Hematopoietic multipotent progenitor cell (in vitro differentiated cells): ENCODE measurements around the gene TIPRL. TPM values are rescaled to one million over a fixed set of nuclear protein-coding genes. Genes with fewer than 3 reads are reported as not detected.
A peak's percentile ranks its signal among the peaks of the same experiment; 100 is the strongest.
"Not testable (repeated sequence)": the region's sequence is repeated elsewhere in the genome, so short reads cannot be mapped to it uniquely, and the experiment has no call there.

ENCODE experiments used
- DNase-seq, 3 donors: peaks; one replicate each; pipeline ENCODE4 v3.0.0-alpha.2; 2011 to 2015; ENCODE audit warnings: low read depth in 2 of 3, low spot score in 2 of 3
- total RNA-seq: library from RNA; depleted of rRNA; stranded (reverse); fragments of >200 nt; gene quantifications from one replicate; pipeline ENCODE4 v1.2.3, GENCODE V29; 2012

TIPRL gene
- total RNA-seq, 1 donor, result 10.5 TPM

DNA sequence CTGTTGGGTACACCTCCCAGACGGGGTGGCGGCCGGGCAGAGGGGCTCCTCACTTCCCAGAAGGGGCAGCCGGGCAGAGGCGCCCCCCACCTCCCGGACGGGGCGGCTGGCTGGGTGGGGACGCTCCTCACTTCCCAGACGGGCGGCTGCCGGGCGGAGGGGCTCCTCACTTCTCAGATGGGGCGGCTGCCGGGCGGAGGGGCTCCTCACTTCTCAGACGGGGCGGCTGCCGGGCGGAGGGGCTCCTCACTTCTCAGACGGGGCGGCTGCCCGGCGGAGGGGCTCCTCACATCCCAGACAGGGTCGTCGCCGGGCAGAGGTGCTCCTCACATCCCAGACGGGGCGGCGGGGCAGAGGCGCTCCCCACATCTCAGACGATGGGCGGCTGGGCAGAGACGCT lies 28.9 kb downstream of the TIPRL start:
- DNase-seq, result not testable (repeated sequence)

GRCh38 chr1:168210312-168210711 lies 31.6 kb downstream of the TIPRL start:
- DNase-seq, result no peak

GRCh38 chr1:168213349-168213748 lies 34.6 kb downstream of the TIPRL start:
- DNase-seq, result no peak

- DNase-seq, result no peak
Observed at GRCh38 chr1:168216171-168216570, 37.4 kb downstream of the TIPRL start.

DNA sequence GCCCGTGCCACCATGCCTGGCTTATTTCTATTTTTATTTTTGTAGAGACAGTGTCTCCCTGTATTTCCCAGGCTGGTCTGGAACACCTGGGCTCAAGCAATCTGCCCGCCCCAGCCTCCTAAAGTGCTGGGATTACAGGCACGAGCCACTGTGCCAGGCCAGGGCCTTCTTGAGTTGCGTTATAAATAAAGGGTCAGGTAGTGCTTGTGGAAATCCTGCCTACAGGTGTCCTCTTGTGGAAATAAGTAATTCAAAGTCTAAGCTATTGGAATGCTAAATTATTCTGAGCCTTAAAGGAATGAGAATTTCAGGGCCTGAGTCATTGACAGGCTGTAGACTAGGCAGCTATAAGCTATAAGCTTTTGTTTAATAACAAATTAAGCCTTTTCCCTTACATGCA lies 38.9 kb downstream of the TIPRL start:
- DNase-seq, result no peak

- DNase-seq, result no peak
Observed at GRCh38 chr1:168218658-168219057, 39.9 kb downstream of the TIPRL start.

DNA sequence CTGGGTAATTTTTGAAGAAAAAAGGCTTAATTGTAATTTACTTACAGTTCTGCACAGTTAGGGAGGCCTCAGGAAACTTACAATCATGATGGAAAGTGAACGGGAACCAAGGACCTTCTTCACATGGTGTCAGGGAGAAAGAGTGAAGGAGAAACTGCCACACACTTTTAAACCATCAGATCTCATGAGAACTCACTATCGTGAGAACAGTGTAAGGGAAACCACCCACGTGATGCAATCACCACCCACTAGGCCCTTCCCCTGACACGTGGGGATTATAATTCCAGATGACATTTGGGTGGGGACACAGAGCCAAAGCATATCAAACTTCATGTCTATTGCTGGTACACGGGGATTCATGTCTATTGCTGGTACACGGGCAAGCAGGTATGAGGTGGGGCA lies 41.7 kb downstream of the TIPRL start:
- DNase-seq, result no peak

DNA sequence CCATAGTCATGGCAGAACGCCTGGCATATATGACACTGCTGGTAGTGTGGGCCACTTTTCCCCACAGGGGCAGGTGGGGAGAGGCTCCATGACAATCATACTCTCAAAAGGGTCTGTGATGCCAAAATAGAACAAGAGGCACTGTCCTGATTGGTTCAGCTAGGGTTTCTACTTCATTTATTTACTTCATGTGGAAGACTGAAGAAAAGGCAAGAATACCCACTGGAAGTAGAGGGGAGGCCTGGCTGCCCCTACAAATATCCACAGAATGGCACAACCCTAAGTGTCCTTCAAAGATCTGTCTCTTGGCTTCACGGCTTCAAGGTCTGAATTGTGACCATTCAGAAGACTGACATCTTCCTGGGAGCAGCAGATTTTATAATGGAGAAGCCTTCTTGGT lies 42.5 kb downstream of the TIPRL start:
- no peak for DNase-seq

- no peak for DNase-seq
Observed at GRCh38 chr1:168223261-168223660, 44.5 kb downstream of the TIPRL start.

GRCh38 chr1:168223681-168224540 lies 45.1 kb downstream of the TIPRL start:
- no peak for DNase-seq

DNA sequence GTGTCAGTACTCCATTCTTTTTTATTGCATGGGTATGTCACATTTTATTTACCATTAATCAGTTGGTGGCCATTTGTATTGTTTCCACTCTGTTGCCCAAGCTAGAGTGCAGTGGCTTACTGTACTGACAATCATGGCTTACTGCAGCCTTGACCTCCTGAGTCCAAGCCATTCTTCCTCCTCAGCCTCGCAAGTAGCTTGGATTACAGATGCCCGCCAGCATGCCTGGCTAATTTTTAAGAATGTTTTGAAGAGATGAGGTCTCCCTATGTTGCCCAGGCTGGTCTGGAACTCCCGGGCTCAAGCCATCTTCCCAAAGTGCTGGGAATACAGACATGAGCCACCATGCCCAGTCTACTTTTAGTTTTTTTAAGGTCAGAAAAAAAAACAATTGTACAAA lies 46.2 kb downstream of the TIPRL start:
- DNase-seq, result no peak

DNA sequence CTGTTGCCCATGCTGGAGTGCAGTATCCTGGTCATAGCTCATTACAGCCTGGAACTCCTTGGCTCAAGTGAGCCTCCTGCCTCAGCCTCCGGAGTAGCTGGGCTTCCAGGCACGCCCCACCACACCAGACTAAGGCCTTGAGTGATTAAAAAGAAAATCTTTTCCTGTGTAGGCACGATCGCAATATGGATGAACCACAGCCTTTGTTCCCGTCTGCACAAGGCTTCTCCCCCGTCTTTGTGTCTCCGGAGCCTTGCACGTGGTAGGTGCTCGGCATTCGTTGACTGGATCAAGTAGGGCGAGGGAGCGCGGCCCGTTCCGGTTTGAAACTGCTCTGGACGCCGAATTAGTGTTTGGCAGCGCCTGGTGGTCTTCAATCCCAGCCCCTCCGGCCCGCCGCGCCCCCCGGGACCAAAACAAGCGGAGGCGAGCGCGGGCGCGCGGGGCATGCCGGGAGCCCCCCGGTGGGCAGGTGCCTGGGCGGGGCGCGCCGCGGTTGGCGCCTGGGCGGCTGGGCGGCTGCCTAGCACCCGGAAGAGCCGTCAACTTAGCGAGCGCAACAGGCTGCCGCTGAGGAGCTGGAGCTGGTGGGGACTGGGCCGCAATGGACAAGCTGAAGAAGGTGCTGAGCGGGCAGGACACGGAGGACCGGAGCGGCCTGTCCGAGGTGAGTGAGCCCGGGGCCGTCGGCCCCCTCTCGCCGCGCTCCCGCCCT lies 46.9 kb downstream of the TIPRL start, which contains the start of gene SFT2D2:
Gene SFT2D2 (plus strand): TSS at position 529 of the 715 bp plus-strand sequence. CDS start 76 bp downstream, at position 605.
- DNase-seq, result peak; percentile 58 to 81 (median 78)

GRCh38 chr1:168227620-168228019 lies 48.9 kb downstream of the TIPRL start:
- DNase-seq, result no peak

- DNase-seq, result no peak
Observed at GRCh38 chr1:168229893-168230292, 51.1 kb downstream of the TIPRL start.

DNA sequence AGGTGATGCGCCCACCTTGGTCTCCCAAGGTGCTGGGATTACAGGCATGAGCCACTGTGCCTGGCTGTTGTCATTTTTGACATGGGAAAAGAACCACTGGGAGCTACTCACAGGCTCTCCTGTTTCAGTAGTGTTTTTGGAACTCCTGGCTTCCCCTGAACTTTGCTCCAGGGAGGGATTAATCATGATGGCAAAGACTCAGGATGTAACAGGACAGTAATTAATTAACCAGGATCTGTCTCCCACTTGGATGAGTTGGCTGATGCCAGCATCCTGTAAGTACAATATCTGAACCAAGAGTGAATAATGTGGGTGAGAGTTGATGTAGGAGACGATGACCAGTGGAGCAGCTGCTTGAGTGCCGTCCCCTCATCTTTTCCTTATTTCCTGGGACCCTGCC lies 51.9 kb downstream of the TIPRL start:
- no peak for DNase-seq

DNA sequence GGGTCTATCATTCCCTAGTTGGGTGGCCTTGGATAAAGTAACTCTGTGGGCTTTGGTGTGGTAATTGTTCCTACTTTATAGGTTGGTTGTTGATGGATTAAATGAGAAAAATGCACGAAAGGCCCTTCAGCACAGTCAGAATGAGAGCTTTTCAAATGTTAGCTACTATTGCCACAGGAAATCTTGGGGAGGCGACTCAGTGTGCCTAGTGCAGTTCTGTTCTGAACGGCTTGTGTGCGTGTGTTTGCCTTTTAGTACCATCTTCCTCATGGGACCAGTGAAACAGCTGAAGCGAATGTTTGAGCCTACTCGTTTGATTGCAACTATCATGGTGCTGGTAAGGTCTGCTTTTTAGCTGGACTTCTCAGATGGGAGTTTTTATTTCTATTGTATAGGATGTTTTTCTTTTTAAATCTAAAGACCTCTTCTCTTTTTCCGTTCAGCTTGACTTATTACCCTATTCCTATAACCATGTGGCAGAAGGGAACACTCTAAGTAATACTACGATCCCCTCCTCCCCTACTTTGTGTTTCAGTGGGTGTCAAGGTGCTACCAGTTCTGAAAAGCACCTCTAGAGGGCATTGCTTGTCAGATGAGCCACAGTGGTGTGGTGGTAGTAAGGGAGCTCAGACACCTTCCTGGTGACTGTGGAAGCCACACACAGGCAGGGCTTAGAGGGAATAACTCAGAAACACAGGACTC lies 56.2 kb downstream of the TIPRL start:
- peak in 2 of 3 donors; percentile 28 to 58 for DNase-seq

DNA sequence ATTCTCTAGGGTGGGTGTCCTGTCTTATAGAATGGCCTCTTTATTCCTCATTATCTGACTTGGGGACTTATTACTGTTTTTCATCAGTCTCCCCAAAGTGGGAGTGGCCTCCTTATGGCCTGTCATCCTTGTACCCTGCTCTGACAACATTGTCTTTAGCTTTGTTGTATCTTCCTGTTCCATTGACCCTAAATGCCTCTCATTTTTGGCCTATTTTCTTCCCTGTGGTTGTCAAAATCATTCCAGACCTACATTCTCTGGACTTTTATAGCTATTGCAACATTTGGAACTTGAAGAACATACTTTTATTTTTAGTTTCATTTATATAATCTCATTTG lies 56.8 kb downstream of the TIPRL start:
- no peak for DNase-seq

DNA sequence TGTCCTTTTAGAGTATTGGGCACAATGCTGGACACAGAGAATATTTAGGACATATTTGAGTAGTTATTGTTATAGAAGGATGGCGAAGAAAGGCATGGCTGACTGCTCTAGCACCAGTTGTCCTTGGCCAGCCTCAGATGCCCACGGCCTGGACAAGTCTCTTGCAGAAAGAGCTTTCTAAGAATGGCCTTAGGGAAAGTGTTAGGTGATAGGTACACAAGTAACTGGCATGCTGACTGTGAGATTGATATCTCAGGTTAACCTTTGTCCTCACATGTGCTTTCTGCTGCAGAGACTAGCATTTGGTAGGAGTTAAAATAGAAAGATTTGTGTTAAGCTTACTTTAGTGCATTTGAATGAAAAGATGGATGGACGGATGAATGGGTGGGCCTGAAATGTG lies 57.2 kb downstream of the TIPRL start:
- DNase-seq, result no peak

DNA sequence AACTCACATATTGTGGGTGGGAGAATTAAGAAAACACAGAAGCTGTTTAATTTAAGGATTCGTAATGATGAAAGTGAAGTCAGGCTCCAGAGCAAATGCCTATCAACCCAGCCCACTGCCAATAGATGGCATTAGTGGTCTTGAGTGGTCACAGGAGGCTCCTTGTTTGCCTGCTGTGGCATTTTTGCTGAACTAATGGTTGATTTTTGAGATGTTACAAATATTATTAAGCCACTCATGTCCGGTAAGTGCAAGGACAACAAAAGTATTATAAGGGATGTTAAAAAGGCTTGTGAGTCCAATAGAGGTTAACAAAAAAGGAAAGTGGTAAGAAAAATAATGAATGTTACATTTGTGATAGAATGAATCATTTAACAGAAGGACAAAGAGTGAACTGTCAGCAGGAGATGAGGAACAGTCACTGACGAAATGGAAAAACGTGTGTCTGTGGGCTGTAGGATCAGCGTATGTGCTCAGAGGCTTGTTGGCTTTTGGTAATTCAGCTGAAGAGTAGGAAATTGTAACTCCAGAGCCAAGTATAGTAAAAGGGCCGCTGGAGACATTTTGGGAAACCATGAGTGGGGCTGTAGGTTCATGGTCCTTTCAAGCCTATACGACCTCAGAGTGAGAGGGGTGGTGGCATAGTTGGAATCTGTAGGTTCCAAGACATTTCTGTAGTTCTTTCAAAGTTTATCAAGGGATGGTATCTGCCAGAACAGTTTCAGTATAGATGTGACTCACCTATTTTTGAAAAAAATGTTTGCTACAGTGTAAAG lies 58.3 kb downstream of the TIPRL start:
- DNase-seq, result no peak

DNA sequence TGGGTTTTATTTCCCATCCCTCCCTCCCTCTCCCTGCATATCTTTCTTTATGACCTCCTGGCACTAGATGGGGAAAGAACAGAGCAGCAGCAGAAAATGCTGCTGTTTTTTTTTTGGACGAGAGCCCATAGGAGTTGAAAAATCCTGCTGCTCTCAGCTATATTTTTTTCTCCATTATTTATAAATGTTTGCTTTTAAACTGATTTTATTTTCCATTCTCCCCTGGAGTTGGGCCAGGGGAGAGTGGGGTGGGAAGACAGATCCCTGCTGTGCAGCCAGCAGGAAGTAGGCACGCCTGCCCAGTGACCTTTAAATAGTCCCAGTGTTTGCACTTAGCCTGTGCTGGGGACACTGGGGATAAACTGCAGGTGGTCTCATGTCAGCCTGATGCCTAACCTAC lies 64.4 kb downstream of the TIPRL start:
- DNase-seq, result no peak
